Skeletal muscle tissue (tissue), 4 donors: ENCODE measurements around the gene RICTOR. TPM values are rescaled to one million over a fixed set of nuclear protein-coding genes. Genes with fewer than 3 reads are reported as not detected.

Experiments
- H3K27ac ChIP-seq: one replicate; pipeline ENCODE4 v1.7.0; 2013; ENCODE audit warnings: mild to moderate bottlenecking, low read depth, low read length, inconsistent platforms
- H3K27me3 ChIP-seq, 3 donors: one replicate each; pipeline ENCODE4 v1.7.0; 2013; ENCODE audit warnings: low read length in 3 of 3; ENCODE audit not compliant: control insufficient read depth in 3 of 3, insufficient read depth in 3 of 3
- H3K36me3 ChIP-seq, 3 donors: one replicate each; pipeline ENCODE4 v1.7.0; 2013; ENCODE audit warnings: low read length in 3 of 3; ENCODE audit not compliant: control insufficient read depth in 3 of 3, insufficient read depth in 3 of 3
- H3K4me1 ChIP-seq, 3 donors: one replicate each; pipeline ENCODE4 v1.7.0; 2013; ENCODE audit warnings: low read length in 3 of 3, mild to moderate bottlenecking in 3 of 3; ENCODE audit not compliant: control insufficient read depth in 3 of 3, insufficient read depth in 3 of 3
- H3K4me3 ChIP-seq, 3 donors: one replicate each; pipeline ENCODE4 v1.7.0; 2013; ENCODE audit warnings: low read length in 3 of 3
- H3K9ac ChIP-seq, 3 donors: one replicate each; pipeline ENCODE4 v1.7.0; 2013; ENCODE audit warnings: low read length in 3 of 3, mild to moderate bottlenecking in 3 of 3, moderate library complexity in 2 of 3, low read depth in 1 of 3
- H3K9me3 ChIP-seq, 3 donors: one replicate each; pipeline ENCODE4 v1.7.0; 2013; ENCODE audit warnings: low read length in 3 of 3; ENCODE audit not compliant: control insufficient read depth in 3 of 3
- total RNA-seq: library from RNA; depleted of rRNA; stranded (reverse); fragments of >200 nt; gene quantifications from one replicate; pipeline ENCODE4 v1.2.3, GENCODE V29; 2014
- donor health status: Osteomylitis.

The RICTOR gene
- total RNA-seq, 1 donor from 2014 or later, result 32.9 TPM

DNA sequence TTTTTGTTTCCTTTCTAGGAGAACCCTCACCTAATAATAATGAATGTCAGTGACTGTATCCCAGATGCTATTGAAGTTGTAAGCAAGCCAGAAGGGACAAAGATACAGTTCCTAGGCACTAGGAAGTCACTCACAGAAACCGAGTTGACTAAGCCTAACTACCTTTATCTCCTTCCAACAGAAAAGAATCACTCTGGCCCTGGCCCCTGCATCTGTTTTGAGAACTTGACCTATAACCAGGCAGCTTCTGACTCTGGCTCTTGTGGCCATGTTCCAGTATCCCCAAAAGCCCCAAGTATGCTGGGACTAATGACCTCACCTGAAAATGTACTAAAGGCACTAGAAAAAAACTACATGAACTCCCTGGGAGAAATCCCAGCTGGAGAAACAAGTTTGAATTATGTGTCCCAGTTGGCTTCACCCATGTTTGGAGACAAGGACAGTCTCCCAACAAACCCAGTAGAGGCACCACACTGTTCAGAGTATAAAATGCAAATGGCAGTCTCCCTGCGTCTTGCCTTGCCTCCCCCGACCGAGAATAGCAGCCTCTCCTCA lies 141.3 kb downstream of the RICTOR start:
- Histone ChIP-seq H3K36me3 (peaks cover 0 to 21% (median 19%) of the 10 kb centered on the region in 3 donors), H3K9ac (no peak overlapping the region), H3K27ac (no peak overlapping the region), H3K4me3 (no peak overlapping the region), H3K9me3 (no peaks in the 10 kb centered on the region), H3K27me3 (no peaks in the 10 kb centered on the region), H3K4me1 (no peaks in the 10 kb centered on the region)

DNA sequence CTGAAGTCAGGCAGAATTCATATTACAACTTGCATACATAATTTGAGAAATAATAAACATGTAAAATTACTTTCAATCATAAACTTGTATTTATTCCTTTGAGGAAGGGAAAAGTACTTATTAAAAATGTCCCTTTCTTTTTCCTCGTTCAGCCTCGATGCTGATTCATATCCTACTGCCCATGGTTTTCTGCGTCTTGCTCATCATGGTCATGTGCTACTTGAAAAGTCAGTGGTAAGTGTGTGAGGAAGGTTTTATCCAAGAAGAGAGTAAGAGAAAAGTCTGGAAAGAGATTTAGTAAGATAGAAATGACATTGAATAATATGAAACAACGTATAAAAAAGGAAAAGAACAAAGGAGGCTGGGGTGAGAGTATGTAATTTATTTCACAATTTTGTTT lies 142.5 kb downstream of the RICTOR start:
- Histone ChIP-seq H3K9ac (no peak overlapping the region), H3K9me3 (no peaks in the 10 kb centered on the region), H3K4me3 (no peak overlapping the region), H3K36me3 (peaks cover 0 to 27% (median 21%) of the 10 kb centered on the region in 3 donors), H3K4me1 (no peaks in the 10 kb centered on the region), H3K27ac (no peak overlapping the region), H3K27me3 (peaks cover 0 to 3% (median 0%) of the 10 kb centered on the region in 3 donors)

DNA sequence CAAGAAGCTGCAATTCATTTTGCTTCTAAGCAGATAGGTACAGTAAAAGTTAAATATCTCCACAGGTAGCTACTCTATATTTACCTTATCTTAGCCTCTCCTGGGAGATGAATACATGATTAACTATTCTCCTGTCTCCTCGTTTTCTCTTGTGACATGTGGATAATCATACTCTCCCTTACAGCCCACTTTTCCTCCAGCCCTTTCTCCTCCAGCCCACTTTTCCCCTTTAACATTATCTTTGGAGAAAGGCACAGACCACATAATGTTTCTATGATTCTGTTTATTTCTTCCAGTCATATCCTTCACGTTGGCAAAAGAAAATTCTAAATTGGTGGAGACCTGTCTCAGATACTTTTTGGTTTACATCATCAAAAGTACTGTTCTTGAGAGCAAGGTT lies 144.4 kb downstream of the RICTOR start:
- Histone ChIP-seq H3K9ac (no peak overlapping the region), H3K4me1 (no peaks in the 10 kb centered on the region), H3K27ac (no peak overlapping the region), H3K36me3 (peaks cover 0 to 31% (median 15%) of the 10 kb centered on the region in 3 donors), H3K4me3 (no peak overlapping the region), H3K27me3 (peaks cover 0 to 3% (median 0%) of the 10 kb centered on the region in 3 donors), H3K9me3 (no peaks in the 10 kb centered on the region)

GRCh38 chr5:38927470-38927869 lies 146.7 kb downstream of the RICTOR start:
- Histone ChIP-seq H3K36me3 (peaks cover 0 to 23% (median 4%) of the 10 kb centered on the region in 3 donors), H3K9ac (no peak overlapping the region)

GRCh38 chr5:38926121-38926520 lies 148.1 kb downstream of the RICTOR start:
- Histone ChIP-seq H3K9ac (no peak overlapping the region), H3K4me1 (peaks cover 0 to 4% (median 0%) of the 10 kb centered on the region in 3 donors), H3K4me3 (no peak overlapping the region), H3K27me3 (peaks cover 0 to 3% (median 0%) of the 10 kb centered on the region in 3 donors), H3K27ac (no peak overlapping the region), H3K9me3 (no peaks in the 10 kb centered on the region), H3K36me3 (peaks cover 0 to 20% (median 2%) of the 10 kb centered on the region in 3 donors)

More at GRCh38 chr5:38927470-38927869, 146.7 kb downstream of the RICTOR start:
- no peak overlapping the region for H3K27ac ChIP-seq
- no peak overlapping the region for H3K4me3 ChIP-seq
- H3K9me3 ChIP-seq, result no peaks in the 10 kb centered on the region
- peaks cover 0 to 4% (median 0%) of the 10 kb centered on the region in 3 donors for H3K4me1 ChIP-seq
- H3K27me3 ChIP-seq, result peaks cover 0 to 3% (median 0%) of the 10 kb centered on the region in 3 donors

DNA sequence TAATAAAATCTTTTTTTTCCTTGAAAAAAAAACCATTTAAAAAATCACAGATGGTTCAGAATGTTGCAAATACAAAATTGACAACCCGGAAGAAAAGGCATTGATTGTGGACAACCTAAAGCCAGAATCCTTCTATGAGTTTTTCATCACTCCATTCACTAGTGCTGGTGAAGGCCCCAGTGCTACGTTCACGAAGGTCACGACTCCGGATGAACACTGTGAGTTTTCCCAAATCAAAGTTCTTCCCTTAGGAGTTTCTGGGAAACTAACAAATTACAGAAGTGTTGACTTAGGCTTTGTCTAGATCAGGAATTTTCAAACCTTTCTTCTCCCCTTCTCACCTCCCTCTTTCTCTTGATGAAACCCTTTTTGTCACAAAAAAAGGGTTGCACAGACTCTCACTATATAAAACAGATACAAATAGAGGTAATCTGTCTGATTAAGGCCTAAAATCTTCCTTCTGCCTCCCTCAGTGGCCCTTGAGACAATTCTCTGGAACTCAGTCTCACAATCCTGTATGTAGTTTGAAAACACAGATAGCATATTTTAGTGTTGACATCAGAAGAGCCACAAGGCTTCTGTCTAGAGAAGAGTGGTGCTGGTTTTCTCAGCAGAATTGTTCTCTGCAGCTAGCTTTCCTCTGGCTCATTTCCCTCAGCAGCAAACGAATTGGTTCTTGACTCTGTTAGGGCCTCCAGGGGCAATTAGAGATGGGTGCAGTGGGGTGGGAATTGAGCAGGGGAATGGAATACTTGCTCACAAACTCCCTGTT lies 148.9 kb downstream of the RICTOR start:
- Histone ChIP-seq H3K4me1 (peaks cover 0 to 4% (median 0%) of the 10 kb centered on the region in 3 donors), H3K4me3 (no peak overlapping the region), H3K27ac (peak overlapping the region; percentile 28), H3K36me3 (peaks cover 0 to 19% (median 2%) of the 10 kb centered on the region in 3 donors), H3K27me3 (peaks cover 0 to 3% (median 0%) of the 10 kb centered on the region in 3 donors), H3K9me3 (no peaks in the 10 kb centered on the region), H3K9ac (no peak overlapping the region)

DNA sequence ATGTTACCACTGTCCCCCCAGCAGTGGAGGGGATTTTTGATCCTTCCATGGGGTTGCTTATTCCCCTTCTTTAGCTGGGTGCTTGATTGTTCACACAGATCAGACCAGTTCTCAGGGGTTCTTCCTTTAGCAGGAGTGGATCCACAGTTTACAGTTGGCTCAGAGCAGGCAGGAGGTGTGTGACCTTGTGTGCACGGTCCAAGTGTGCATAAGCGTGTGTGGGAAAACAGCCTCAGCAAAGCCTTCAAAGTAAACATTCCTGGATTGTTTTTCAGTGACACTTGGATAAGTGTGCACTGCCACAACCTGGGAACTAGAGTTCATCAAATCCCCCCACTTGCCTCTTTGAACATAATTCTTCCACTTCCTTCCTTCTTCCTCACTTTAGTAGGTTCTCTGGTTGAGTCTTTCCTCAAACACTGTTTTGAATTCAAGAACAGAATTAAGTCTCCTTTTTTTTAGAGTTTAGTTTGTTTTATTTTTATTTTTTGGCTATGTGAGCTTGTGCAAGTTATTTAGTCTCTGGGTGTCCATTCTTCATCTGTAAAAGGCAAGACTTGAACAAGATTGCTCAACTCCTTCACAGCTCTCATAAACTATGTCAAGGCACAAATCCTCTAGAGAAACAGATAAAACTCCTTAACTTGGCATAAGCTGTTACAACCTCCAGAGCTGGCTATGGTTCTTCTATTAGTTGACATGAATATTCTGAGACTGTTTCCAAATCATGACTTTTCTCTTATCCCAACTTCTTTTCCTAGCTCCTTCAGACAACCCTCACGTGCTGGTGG lies 150.3 kb downstream of the RICTOR start:
- no peak overlapping the region for H3K9ac ChIP-seq
- peaks cover 0 to 3% (median 0%) of the 10 kb centered on the region in 3 donors for H3K27me3 ChIP-seq
- no peak overlapping the region for H3K4me3 ChIP-seq
- H3K4me1 ChIP-seq, result peaks cover 0 to 4% (median 0%) of the 10 kb centered on the region in 3 donors
- no peaks in the 10 kb centered on the region for H3K9me3 ChIP-seq
- H3K36me3 ChIP-seq, result peaks cover 0 to 24% (median 2%) of the 10 kb centered on the region in 3 donors
- no peak overlapping the region for H3K27ac ChIP-seq

GRCh38 chr5:38922199-38922598 lies 152.0 kb downstream of the RICTOR start:
- Histone ChIP-seq H3K9me3 (no peaks in the 10 kb centered on the region), H3K4me3 (no peak overlapping the region), H3K9ac (no peak overlapping the region), H3K36me3 (peaks cover 0 to 25% (median 4%) of the 10 kb centered on the region in 3 donors), H3K4me1 (peaks cover 0 to 4% (median 0%) of the 10 kb centered on the region in 3 donors), H3K27me3 (no peaks in the 10 kb centered on the region), H3K27ac (no peak overlapping the region)

DNA sequence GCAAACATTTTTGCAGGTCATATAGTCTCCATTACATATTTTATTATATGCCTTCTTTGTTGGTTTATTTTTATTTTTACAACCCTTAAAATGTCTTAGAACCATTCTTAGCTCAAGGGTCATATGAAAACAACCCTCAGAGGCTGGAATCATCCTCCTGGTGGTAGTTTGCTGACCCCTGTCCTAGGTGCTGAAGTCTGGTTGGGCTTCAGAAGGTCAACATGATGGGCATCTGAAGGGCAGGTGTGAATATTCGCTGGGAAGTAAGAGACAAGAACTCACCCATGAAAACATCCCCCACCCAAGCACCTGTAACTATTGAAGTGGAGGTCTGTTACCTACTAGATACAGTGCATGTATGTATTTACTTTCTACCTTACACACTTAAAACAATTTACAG lies 153.0 kb downstream of the RICTOR start:
- H3K27ac ChIP-seq, result no peak overlapping the region
- H3K27me3 ChIP-seq, result no peaks in the 10 kb centered on the region
- no peak overlapping the region for H3K9ac ChIP-seq
- no peak overlapping the region for H3K4me3 ChIP-seq
- peaks cover 0 to 23% (median 5%) of the 10 kb centered on the region in 3 donors for H3K36me3 ChIP-seq
- peaks cover 0 to 4% (median 0%) of the 10 kb centered on the region in 3 donors for H3K4me1 ChIP-seq
- H3K9me3 ChIP-seq, result no peaks in the 10 kb centered on the region
